HG03280 (cell line): ENCODE measurements around the gene ANKRD62.

Experiments used
- ATAC-seq: cut with Tn5 transposase; IDR thresholded peaks from one replicate; pipeline ENCODE4 v1.9.1; 2021; ENCODE audit warnings: mild to moderate bottlenecking, moderate library complexity; ENCODE audit not compliant: unreplicated experiment

Gene ANKRD62

DNA sequence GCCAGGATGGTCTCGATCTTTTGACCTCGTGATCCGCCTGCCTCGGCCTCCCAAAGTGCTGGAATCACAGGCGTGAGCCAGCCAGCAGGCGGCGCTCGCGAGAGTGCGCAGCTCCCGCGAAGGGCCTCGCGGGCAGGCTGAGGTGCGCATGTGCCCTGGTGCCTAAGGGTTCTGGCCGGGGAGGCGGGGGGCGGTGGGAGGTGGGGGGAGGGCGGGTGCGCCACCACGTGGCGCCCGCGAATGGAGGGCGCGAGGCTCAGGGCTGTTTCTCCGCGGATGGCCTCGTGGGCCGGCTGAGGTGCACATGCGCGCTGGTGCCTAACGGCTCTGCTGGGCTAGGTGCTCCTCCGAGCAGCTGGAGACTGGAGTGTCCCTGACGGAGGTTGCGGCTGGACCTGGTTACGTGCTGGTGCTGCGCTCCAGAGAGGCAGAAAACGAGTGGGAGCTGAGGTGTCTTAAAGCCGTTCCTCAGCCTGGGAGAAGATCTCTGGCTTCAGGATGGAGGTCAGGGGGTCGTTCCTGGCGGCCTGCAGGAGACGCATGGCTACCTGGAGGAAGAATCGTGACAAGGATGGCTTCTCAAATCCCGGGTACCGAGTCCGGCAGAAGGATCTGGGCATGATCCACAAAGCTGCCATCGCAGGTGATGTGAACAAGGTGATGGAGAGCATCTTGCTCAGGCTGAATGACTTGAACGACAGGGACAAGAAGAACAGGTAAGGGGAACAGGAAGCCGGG is at the start of gene ANKRD62:
TSS of gene ANKRD62 (plus strand) at position 324 of the 738 bp plus-strand sequence. CDS start at position 499, 175 bp downstream.
- no peak for ATAC-seq

DNA sequence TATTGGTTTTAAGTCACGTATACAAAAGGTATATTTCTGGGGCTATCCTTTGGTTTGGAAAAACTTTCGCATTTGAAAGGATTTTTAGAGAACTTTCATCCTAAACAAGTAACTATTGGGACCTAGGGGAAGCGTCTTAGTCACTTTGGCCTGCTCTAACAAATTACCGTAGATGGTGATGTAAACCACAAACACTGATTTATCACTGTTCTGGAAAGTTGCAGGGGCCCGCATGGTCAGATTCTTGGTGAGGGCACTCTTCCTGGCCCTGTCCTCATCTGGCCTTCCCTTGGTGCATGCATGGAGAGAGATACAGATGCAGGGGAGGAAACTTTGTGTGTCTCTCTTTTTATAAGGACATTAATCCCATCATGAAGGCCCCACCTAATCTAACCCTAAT is 49.1 kb upstream of the ANKRD62 start:
- ATAC-seq, result no peak

DNA sequence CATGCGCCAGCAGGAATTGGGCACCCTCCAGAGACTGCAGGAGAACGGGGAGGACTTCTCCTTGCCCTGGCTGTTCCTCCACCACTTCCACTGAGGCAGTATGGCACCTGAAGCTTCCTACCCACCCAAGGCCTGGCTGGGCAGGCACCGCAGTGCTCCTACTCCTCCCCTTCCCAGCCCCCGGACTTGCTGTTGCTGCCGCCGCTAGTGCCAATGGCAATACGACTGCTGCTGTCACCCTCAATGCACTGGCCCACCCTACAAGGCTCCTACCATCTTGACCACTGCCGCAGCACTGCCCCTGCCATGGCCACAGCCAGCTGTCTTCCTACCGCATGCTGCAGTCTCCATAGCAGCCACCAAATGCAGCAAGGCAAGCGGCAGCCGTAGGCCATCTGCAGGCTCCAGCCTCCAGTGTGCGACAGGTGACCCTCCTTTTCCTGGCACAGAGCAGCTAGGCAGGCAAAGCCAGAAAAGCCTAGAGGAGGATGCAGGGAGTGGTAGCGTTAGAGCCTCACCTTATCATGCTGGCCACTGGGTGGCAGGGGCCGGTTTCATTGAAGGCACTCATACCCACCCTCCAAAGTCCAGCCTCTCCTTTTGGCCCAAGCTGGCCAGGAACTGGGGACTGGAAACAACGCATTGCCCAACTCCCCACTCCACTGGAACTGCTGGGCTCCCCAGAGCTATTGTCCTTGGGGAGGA is 47.4 kb upstream of the ANKRD62 start:
- no peak for ATAC-seq

DNA sequence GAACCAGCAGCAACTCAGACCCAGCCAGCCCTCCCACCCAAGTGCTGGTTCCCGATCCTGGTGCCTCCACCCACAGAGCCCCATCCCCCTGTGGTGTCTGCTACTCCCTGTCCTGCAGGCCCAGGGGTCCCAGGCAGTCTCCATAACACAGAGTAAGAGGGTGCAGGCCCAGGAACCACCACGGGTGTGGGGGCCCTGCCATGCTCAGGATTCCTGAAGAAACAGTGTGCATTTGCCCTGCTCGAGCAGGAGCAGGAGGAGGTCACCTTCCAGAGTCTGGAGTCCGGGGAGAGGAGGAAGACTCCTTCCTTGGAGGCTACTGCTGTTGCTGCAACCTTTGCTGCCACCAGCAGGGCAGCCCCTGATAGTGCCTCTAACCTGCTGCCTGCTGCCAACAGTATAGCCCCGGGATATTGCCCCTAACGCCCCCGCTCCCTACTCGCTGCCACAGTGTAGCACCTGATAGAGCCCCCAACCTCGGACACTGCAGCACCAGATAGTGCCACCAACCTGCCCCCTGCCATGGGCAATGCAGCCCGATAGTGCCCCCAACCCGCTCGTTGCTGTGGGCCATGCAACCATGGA is 46.8 kb upstream of the ANKRD62 start:
- ATAC-seq, result no peak

DNA sequence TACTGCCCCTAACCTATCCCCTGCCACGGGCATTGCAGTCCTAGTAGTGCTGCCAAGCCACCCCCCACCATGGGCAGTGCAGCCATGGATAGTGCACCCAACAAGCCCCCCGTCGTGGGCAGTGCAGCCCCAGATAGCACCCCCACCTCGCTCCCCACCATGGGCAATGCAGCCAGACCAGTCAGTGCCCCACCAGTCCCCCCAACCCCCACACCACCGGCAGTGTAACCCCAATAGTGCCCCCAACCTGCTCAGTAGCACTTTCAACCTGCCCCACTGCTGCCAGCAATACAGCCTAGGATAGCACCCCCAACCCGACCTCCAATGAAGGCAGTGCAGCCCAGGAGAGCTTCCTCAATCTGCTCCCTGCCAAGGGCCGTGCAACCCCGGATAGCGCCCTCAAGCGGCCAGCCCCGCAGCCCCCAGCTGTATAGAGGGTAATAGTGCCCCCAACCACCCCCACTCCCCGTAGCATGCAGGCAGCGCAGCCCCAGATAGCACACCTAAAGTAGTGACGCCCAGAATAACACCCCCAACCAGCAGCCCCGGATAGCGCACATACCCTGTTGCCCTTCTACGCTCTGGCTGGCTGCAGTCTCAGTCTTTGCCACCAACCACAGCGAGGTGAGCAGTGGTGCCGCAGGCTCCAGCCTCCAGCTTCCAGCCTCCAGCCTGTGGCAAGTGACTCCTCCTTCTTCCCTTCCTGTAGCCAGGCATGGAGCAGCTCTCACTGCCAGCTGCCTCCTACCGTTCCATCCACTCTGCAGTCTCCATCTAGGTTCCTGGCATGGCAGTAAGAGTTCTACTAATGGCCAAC is 45.4 kb upstream of the ANKRD62 start:
- no peak for ATAC-seq

DNA sequence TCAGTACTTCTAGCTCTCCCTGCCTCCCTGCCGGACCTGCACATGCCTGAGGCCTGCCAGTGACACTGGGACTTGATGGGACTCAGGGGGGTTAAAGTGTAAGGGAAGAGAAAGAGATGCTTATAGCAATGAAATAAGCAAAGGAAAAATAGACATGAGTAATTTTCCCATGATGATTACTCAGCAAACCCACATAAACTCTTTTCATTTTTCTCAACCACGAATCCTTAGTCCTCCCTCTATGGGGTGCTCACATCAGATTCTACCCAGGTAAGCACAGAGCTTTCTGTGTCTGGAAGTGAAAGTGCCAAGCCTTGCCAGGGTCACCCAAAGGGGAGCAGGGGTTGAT is 44.8 kb upstream of the ANKRD62 start:
- no peak for ATAC-seq

DNA sequence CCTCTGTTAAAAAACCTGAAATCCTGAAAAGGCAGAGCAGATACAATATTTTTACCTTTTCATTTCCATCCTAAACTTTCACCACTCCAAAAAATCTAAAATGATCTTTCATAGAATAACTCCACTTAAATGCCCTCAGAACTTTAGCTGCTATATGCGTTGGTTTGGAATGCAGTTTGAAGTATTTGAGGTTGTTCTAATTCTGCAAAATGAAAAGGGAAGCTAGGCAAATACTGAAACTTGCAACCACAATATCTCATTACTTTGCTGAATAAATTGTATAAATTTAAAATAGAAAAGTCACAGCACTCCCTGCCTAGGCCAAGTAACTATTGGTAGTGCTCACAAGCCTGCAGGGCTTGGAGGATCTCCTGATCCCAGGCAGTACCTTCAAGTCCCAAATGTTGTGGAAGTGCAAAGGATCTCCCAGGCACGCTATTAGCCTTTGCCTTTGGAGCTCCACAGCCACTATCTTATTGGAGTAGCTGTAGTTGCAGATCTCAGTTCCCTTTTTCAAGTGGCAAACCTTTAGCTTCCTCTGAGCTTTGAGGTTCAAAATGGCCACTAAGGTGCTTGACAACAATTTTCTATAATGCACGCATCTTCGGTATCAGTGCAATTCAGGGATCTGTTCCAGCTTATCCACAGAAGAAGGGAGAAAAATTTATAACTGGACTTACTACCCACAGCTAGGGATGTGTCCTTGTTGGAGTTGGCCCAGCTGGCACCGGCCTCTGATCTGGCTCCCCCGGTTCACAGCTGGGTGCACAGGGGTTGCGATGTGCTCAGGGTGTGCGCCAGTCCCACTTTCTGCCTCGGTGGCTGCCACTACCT is 43.4 kb upstream of the ANKRD62 start:
- peak; percentile 82 for ATAC-seq

DNA sequence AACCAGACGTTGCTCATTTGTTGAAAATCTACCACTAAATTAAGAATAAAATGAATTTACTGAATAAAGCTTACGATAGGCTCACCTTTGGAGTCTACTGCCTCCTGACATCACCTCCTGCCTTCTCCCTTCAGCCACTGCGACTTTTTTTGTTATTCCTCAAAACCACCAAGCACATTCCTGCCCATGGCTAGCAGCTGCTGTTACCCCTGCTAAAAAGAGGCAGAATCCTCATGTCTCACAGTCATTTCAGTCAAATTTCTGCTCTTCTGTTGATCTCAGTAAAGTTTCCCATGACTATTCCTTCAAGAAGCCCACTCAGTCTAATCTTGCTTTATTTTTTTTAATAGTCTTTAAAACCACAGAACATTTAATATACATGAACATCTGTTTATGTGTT is 40.8 kb upstream of the ANKRD62 start:
- no peak for ATAC-seq

DNA sequence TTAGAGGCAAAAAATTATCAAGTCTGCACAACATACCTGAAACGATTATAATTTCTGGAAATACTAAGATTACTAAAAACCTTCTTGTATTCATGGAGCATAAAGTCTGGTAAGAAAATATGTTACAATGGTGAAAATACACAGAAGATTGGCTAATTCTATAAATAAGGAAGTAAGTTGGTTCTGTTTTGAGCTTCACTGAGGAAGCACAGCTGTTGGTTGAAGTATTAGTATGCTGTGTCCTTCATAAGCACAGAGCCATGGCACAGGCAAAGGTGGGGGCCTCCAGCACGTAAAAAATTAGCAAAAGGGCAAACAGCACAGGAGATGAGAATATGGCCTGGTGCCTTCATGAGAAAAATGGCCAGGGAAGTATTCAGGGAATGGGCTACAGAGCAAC is 40.4 kb upstream of the ANKRD62 start:
- no peak for ATAC-seq

DNA sequence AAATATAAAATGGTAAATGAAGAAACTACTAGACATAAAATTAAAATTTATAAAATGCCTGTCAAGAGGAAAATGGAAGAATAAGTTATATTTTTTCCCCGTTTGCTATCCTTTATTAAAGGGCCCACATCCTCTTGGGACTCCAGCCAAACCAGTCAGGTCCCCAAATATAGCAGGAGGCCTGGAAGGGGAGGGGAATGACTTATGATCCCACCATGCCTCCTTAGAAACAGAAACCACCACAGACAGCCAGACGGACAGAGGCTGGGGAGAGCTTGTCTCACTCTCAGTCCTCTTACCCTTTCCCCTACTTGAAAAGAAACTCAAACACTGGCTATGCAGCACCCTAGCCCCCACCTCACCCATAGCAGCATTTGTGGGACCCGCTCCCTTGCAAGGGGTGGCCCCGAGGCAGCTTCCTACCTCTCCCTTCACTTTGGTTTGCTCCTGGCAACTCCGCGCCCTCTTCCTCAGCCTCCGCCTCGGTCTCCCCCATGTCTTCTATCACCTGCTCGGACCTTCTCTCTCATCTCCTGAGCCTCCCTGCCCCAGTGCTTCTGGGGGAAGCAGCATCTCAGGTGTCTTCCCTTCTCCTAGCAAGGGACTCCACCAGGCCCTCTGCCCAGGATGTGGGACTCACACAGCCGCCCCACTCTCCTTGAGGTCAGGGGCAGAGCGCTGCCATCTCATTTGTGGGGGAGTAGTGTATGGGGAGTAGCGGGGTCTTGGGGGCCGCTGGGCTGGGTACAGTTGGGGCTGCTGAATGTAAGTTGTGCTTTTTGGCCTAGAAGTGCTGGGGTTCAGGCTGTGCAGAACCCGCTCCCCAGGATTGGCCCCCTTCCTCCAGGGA is 37.4 kb upstream of the ANKRD62 start:
- no peak for ATAC-seq

DNA sequence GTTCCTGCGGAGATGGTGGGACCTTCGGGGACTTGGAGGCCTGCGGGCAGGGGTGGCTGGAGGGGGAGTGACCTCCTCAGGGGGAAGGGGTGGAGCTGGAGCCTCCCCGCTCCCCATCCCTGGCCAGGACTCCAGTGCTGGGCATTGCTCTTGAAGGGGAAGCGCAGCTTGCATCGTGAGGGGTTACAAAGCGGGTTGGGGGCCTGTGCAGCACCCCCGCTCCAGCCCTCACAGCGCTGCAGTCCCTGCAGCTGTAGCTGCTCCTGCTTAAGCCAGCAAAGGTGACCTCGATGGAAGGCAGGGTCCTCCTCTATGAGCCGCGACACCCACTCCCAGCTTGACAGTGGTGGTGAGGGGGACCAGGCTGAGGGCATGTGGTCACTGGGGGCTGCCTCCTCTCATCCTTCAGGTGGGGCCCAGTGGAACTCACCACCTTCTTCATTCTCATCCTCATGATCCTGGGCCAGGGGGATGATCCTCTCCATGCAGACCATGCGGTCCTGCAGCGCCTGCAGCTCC is 36.7 kb upstream of the ANKRD62 start:
- ATAC-seq, result no peak

DNA sequence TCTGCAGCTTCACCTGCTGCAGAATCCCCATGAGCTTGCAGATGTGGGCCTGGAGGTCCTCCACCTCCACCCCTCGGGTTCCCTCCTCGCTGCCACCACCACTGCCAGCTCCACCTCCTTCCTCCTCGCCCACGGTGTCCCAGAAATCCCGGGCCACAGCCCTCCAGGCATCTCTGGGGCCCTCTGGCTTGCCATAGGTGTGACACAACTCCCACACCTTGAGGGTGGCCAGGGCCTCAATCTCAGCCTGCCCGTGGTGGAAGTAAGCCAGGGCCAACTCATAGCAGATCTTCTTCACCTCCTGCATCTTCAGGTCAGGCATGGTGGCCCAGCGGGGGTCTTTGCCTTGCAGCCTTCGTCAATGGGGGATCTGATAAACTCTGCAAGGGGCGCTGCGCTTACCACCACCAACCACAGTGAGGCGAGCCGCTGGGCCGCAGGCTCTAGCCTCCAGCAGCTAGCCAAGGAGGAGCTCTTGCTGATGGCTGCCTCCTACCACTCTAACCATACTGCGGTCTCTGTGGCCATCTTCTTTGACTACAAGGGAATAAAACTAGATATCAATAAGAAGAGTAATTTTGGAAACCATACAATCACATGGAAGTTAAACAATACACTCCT is 36.1 kb upstream of the ANKRD62 start:
- no peak for ATAC-seq

DNA sequence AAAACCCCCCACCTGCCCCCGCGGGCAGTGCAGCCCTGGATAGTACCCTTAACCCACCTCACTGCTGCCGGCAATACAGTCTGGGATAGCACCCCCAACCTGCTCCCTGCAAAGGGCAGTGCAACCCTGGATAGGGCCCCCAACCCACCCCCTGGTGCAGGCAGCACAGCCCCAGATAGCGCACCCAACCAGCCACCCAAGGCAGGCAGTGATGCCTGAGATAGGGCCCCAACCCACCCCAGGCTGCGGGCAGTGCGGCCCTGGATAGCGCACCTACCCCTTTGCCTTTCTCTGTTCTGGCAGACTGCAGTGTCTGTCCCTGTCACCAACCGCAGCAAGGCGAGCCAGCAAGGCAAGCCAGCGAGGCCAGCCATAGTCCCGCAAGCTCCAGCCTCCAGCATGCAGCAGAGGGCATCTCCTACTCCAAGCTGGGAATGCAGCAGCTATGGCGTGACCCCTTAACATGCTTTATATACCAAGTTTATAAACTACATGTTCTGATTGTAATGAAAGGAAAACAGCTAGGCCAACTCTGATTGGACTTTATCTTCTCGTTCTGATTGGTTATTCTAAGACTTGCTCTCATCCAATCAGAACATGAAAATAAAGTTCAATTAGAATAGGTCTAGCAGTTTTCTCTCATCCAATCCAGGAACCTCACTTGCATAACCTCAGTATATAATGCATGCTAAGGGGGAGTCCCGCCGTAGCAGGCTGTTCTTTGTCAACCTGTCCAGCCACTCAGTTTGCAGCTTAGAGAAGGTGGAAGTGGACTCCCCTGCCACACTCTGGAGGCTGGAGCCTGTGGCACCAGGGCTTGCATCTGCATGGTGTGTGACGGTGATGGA is 34.1 kb upstream of the ANKRD62 start:
- no peak for ATAC-seq

DNA sequence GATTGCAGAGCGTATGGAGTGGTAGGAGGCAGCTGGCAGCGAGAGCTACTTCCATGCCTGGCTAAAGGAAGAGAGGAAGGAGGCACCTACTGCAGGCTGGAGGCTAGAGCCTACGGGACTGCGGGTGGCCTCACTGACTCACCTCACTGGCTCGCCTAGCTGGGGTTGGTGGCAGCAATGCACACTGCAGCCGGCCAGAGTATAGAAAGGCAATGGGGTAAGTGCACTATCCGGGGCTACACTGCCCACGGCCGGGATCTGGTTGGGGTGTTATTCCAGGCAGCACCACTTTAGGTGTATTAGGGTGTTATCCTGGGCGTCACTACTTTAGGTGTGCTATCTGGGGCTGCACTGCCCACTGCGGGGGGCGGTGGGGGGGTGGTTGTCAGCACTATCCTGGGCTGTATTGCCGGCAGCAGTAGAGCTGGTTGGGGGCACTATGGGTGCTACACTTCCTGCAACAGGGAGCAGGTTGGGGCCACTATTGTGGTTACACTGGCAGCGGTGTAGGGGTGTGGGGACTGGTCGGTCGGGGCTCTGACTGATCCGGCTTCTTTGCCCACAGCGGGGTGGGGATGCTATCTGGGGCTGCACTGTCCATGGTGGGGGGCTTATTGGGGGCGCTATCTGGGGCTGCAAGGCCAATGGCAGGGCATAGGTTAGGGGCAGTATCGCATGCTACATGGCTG is 33.3 kb upstream of the ANKRD62 start:
- ATAC-seq, result no peak

DNA sequence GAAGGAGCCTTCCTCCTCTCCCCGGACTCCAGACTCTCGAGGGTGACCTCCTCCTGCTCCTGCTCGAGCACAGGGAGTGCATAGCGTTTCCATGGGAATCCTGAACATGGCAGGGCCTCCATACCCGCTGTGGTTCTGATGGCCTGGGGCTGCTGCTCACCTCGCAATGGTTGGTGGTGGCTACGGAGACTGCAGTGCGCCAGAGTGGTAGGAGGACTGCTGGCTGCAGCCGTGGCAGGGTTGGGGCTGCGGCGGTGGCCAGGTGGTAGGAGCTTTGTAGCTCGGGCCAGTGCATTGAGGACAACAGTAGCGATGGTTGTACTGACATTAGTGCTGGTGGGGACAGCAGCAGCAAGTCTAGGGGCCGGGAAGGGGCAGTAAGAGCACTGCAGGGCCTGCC is 32.0 kb upstream of the ANKRD62 start:
- ATAC-seq, result no peak

DNA sequence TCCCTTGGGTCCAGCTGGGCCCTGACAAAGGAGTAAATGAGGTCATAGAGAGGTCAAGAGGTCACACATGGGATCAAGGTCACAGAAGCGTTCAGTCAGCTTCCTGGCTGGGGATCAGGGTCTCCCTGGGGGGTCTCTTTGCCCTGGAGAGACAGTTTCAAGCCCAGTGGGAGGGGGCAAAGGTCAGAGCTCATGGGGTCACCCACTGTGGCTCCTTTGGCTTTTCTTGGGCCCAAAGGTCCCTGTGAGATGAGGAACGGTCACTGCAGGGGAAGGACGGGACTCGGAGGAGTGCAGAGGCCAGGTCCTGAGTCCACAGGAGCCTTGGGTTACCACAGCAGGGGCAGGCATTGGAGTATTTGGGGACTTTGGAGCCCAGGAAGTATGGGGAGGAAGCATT is 30.7 kb upstream of the ANKRD62 start:
- ATAC-seq, result no peak

DNA sequence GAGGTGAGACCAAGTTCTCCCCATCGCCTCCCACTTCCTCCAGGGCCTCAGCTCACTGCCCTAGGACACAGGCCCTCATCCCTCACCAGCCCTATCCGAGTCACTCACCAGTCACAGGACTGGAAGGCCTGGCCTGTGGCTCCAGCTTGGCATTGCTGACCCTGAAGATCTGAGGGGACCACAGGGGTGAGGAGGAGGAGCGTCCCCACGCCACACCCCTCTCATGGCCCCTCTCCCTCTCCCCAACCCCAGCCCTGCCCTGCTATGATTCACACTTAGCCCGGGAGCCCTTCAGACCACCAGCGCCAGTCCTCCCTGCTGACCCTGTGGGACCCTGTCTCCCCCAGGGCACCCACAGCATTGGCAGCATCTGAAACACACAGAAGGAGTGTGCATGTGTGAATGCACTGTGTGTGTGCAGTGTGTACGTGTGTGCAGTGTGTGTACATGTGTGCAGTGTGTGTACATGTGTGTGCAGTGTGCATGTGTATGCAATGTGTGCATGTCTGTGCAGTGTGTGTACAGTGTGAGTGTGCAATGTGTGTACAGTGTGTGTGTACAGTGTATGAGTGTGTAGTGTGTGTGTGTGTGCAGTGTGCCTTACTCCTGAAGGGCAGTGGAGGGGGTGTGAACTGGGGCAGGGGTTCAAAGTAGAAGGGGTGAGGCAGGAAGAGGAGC is 29.4 kb upstream of the ANKRD62 start:
- no peak for ATAC-seq
